K562 (cell line): ENCODE results near the gene AKR1C4. TPM values are rescaled to one million over a fixed set of nuclear protein-coding genes. Genes with fewer than 3 reads are reported as not detected.
"Not testable (repeated sequence)": the region's sequence is repeated elsewhere in the genome, so short reads cannot be mapped to it uniquely, and the experiment has no call there.

Experiments
- ATAC-seq: fragments of 200-7000 bp; cut with Tn5 transposase; 3 replicates; pipeline ENCODE4 v1.9.1; 2020; ENCODE audit warnings: moderate library complexity
- BruUV-seq: library from RNA; stranded (reverse); fragments of 400-500 nt; replicated peaks from 2 replicates; lab custom pipeline; 2021; lab: Mats Ljungman, UMichigan
- CTCF ChIA-PET: fragments of 300-600 bp; formaldehyde crosslinking; extraction: SDS; loops from one replicate; lab custom pipeline; 2021; ENCODE audit warnings: low intra/inter-chr PET ratio; lab: Yijun Ruan, JAX
- POLR2A ChIA-PET: fragments of 300-600, 350-650 bp; sonication (Branson Sonifier 250); formaldehyde crosslinking; extraction: SDS; loops from one replicate; lab custom pipeline; 2021; ENCODE audit warnings: antibody characterized with exemption, inconsistent platforms; lab: Yijun Ruan, JAX
- DNase-seq, 4 experiments: peaks; one replicate each; pipeline versions ENCODE4 v3.0.0 to v3.0.0-alpha.2; 2011 to 2018; ENCODE audit warnings: low spot score in 3 of 4, mixed read lengths in 3 of 4; ENCODE audit errors: extremely low read depth in 1 of 4
- FAIRE-seq: peaks from 2 replicates; lab custom pipeline; 2011; peaks lifted over from hg19 to GRCh38; lab: Jason Lieb, UNC
- H2AFZ ChIP-seq: 2 replicates; pipeline ENCODE4 v1.6.0; 2011; ENCODE audit warnings: low read depth, low read length, control low read depth, inconsistent platforms
- H3K27ac ChIP-seq: fragments of 200-600 bp; 3 replicates; pipeline ENCODE4 v1.8.0; 2011; ENCODE audit warnings: low read depth, mild to moderate bottlenecking, control low read depth, inconsistent platforms, low read length, moderate library complexity, mixed read lengths; ENCODE audit errors: extremely low read depth
- H3K27me3 ChIP-seq, 2 experiments: fragments of 300-600 bp in 1 of 2; 2 replicates in 1 of 2; 3 replicates in 1 of 2; pipeline versions ENCODE4 v1.6.0 to v1.8.0; 2011; ENCODE audit warnings: inconsistent platforms in 2 of 2, low read length in 2 of 2, mild to moderate bottlenecking in 1 of 2, mixed read lengths in 1 of 2, moderate library complexity in 1 of 2; ENCODE audit not compliant: control insufficient read depth in 2 of 2, insufficient read depth in 2 of 2
- H3K36me3 ChIP-seq: fragments of 300-600 bp; 3 replicates; pipeline ENCODE4 v1.8.0; 2011; ENCODE audit warnings: mild to moderate bottlenecking, low read length, inconsistent platforms; ENCODE audit not compliant: control insufficient read depth, insufficient read depth
- H3K4me1 ChIP-seq, 2 experiments: fragments of 200-600 bp in 1 of 2; replicated peaks in 1 of 2; 2 replicates in 1 of 2; 3 replicates in 1 of 2; pipeline versions ENCODE4 v1.5.1 to v1.8.0; 2011; ENCODE audit warnings: inconsistent platforms in 2 of 2, low read length in 2 of 2, mild to moderate bottlenecking in 1 of 2, mixed read lengths in 1 of 2, moderate library complexity in 1 of 2; ENCODE audit not compliant: control insufficient read depth in 2 of 2, insufficient read depth in 2 of 2
- H3K4me2 ChIP-seq: 2 replicates; pipeline ENCODE4 v1.6.1; 2011; ENCODE audit warnings: low read length, control low read depth, inconsistent platforms, mixed read lengths; ENCODE audit not compliant: insufficient read depth
- H3K4me3 ChIP-seq: fragments of 200-600 bp; sonication (generic), shearing (Covaris generic); 2 replicates; pipeline ENCODE4 v1.5.1; 2016; ENCODE audit warnings: control low read depth, inconsistent platforms
- H3K79me2 ChIP-seq: fragments of 200-600 bp; 3 replicates; pipeline ENCODE4 v1.8.0; 2011; ENCODE audit warnings: low read length, inconsistent platforms; ENCODE audit not compliant: control insufficient read depth, insufficient read depth
- H3K9ac ChIP-seq, 2 experiments: 2 replicates each; pipeline versions ENCODE4 v1.6.0 to v1.6.1; 2011; ENCODE audit warnings: low read depth in 2 of 2, low read length in 2 of 2, control low read depth in 1 of 2, inconsistent platforms in 1 of 2, mild to moderate bottlenecking in 1 of 2, mixed read lengths in 1 of 2; ENCODE audit not compliant: insufficient read depth in 1 of 2
- H3K9me1 ChIP-seq: one replicate; pipeline ENCODE4 v1.6.0; 2011; ENCODE audit warnings: inconsistent platforms, mild to moderate bottlenecking, low read length, moderate library complexity; ENCODE audit not compliant: control insufficient read depth, insufficient read depth
- H3K9me3 ChIP-seq: replicated peaks from 2 replicates; pipeline ENCODE4 v1.5.1; 2011; ENCODE audit warnings: low read depth, low read length, inconsistent platforms; ENCODE audit not compliant: control insufficient read depth, insufficient read depth
- H4K20me1 ChIP-seq: replicated peaks from 2 replicates; pipeline ENCODE4 v1.6.1; 2011; ENCODE audit warnings: low read length, inconsistent platforms, mixed read lengths; ENCODE audit not compliant: control insufficient read depth, insufficient read depth
- ARID2 ChIP-seq: fragments of 450-650 bp; IDR thresholded peaks from 2 replicates; pipeline ENCODE4 v1.6.1; 2017; ENCODE audit warnings: antibody characterized with exemption, mild to moderate bottlenecking
- C11orf30 ChIP-seq: fragments of 450-650 bp; IDR thresholded peaks from 2 replicates; pipeline ENCODE4 v1.6.1; 2016; ENCODE audit warnings: low read depth, mild to moderate bottlenecking
- CAMTA2 ChIP-seq: fragments of 250-450 bp; sonication (Bioruptor Pico); conservative IDR thresholded peaks from 2 replicates; pipeline ENCODE4 v1.5.1; 2022
- GTF2E2 ChIP-seq: fragments of 200-800 bp; sonication (Bioruptor generic); IDR thresholded peaks from 2 replicates; pipeline ENCODE4 v1.6.1; 2016; ENCODE audit warnings: missing genetic modification characterization, missing compliant biosample characterization
- HDAC3 ChIP-seq: fragments of 450-650 bp; IDR thresholded peaks from 2 replicates; pipeline ENCODE4 v1.6.1; 2018; ENCODE audit warnings: borderline replicate concordance, mild to moderate bottlenecking, moderate library complexity; ENCODE audit not compliant: partially characterized antibody
- HLTF ChIP-seq: fragments of 450-650 bp; IDR thresholded peaks from 2 replicates; pipeline ENCODE4 v1.6.1; 2016
- KHSRP ChIP-seq: fragments of 450-650 bp; IDR thresholded peaks from 2 replicates; pipeline ENCODE4 v1.6.1; 2017
- NELFE ChIP-seq: IDR thresholded peaks from 2 replicates; pipeline ENCODE4 v1.6.1; 2011; ENCODE audit warnings: mild to moderate bottlenecking; ENCODE audit not compliant: insufficient read depth, insufficient read length
- POLR2B ChIP-seq: fragments of 450-650 bp; IDR thresholded peaks from 2 replicates; pipeline ENCODE4 v1.6.1; 2018; ENCODE audit warnings: low read depth; ENCODE audit not compliant: partially characterized antibody
- RBM15 ChIP-seq: fragments of 200-400 bp; formaldehyde crosslinking; IDR thresholded peaks from 2 replicates; pipeline ENCODE4 v1.6.1; 2018; ENCODE audit warnings: mild to moderate bottlenecking, low read length, moderate library complexity; ENCODE audit not compliant: insufficient read depth
- RFX7 ChIP-seq: fragments of 250-450 bp; sonication (Bioruptor Pico); IDR thresholded peaks from 2 replicates; pipeline ENCODE4 v1.5.1; 2021; ENCODE audit warnings: mild to moderate bottlenecking
- TEAD4 ChIP-seq, 2 experiments: sonication (generic) in 1 of 2; formaldehyde crosslinking in 1 of 2; IDR thresholded peaks; 2 replicates each; pipeline versions ENCODE4 v1.6.1 to v1.8.0; 2012 to 2022; ENCODE audit warnings: borderline replicate concordance in 1 of 2, inconsistent platforms in 1 of 2, low read length in 1 of 2, mild to moderate bottlenecking in 1 of 2, missing genetic modification reagents in 1 of 2
- U2AF1 ChIP-seq: fragments of 200-400 bp; formaldehyde crosslinking; optimal IDR thresholded peaks from 2 replicates; pipeline ENCODE3; 2017; ENCODE audit warnings: mild to moderate bottlenecking, low read depth, low read length, moderate library complexity
- ZBED1 ChIP-seq: IDR thresholded peaks from 2 replicates; pipeline ENCODE4 v1.6.1; 2014
- ZNF408 ChIP-seq: fragments of 250-450 bp; sonication (Bioruptor Pico); IDR thresholded peaks from 2 replicates; pipeline ENCODE4 v1.4.0; 2020; ENCODE audit warnings: low read depth, mild to moderate bottlenecking, moderate library complexity
- ZNF79 ChIP-seq: fragments of 250-450 bp; sonication (Bioruptor Pico); IDR thresholded peaks from 2 replicates; pipeline ENCODE4 v1.4.0; 2020; ENCODE audit warnings: low read depth, mild to moderate bottlenecking, moderate library complexity
- WGBS: fragments of 100-300 bp; shearing (Covaris generic); methylation state at CpG from one replicate; pipeline ENCODE4 v1.1.6; 2016; ENCODE audit warnings: low coverage, mixed read lengths; ENCODE audit not compliant: insufficient coverage; ENCODE audit errors: missing lambda C conversion rate; 5-methylcytosine and 5-hydroxymethylcytosine counted together
- in situ Hi-C: fragments of 300-500 bp; cut with MboI; formaldehyde crosslinking; loops from 4 replicates; pipeline ENCODE4 v1.15.0; 2018; ENCODE audit warnings: inconsistent platforms, mixed read lengths
- intact Hi-C: fragments of 100-400 bp; cut with micrococcal nuclease; formaldehyde crosslinking; loops from 2 replicates; pipeline ENCODE4 v1.14.2; 2022
- polyA plus RNA-seq, 8 experiments: library from polyadenylated mRNA; depleted of rRNA in 4 of 8; stranded (reverse) in 5 of 8; unstranded in 3 of 8; fragments of >200 nt; fragmentation: Nextera tagmentation in 2 of 8; fragmentation: Illumina TruSeq in 1 of 8; extraction: Ambion mirVana in 2 of 8; extraction: Trizol in 1 of 8; gene quantifications; 2 replicates each; pipeline versions ENCODE4 v1.2.1 to v1.2.3, GENCODE V29; 2011 to 2014; ENCODE audit warnings: inconsistent platforms in 1 of 8, missing spikeins in 1 of 8
- total RNA-seq, 7 experiments: library from RNA; depleted of rRNA in 6 of 7; stranded (reverse); fragments of >200 nt in 6 of 7; fragmentation: Illumina TruSeq in 2 of 7; extraction: Trizol in 2 of 7; gene quantifications; 2 replicates each; pipeline versions ENCODE4 v1.2.1 to v1.2.3, GENCODE V29; 2011 to 2021; ENCODE audit warnings: low replicate concordance in 1 of 7
- TF ChIP-seq, protein P1 (sequence below): fragments of 200-800 bp; sonication (Bioruptor generic); IDR thresholded peaks from 2 replicates; pipeline ENCODE4 v1.6.1; 2017; ENCODE audit warnings: missing genetic modification characterization, missing compliant biosample characterization

Gene AKR1C4
- total and polyA plus RNA-seq, 9 of the 15 experiments (the other 6 are each of a cell fraction or from before 2014, with no cell fraction given), result 0.13 TPM; not detected in 8

DNA sequence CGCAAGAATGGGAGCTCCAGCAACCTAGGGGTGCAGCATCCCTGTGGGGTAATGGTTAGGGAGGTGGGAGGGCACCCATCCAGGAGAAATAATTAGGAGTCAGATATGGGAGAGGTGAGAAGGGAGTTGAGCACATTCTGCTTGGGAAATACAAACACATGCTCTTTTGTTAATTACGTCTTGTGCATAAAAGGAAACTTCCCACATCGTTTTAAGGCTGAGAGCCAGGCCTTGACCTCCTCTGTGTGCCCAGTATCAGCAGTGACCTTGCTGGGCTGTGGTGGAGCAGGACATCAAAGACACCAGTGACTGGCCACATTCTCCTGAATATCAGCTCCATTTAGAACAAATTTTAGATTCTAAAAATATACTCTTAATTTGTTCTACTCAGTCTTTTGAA is 22.6 kb downstream of the AKR1C4 start:
- ATAC-seq (no peak), DNase-seq (no peak), FAIRE-seq (no peak)
- TF ChIP-seq POLR2B (no peak), ZNF79 (CRISPR knock-in tag) (no peak), RFX7 (CRISPR knock-in tag) (no peak), ZNF408 (CRISPR knock-in tag) (no peak), GTF2E2 (tag) (no peak), NELFE (no peak), ARID2 (no peak), C11orf30 (no peak), HLTF (no peak), CAMTA2 (CRISPR knock-in tag) (no peak), TEAD4 (IDR thresholded peaks at IDR 0.05; ENCODE audit: low read length) (no peak), TEAD4 (CRISPR knock-in tag; IDR thresholded peaks at IDR 0.05; ENCODE audit: borderline replicate concordance) (no peak), RBM15 (no peak), KHSRP (no peak), ZBED1 (no peak), HDAC3 (no peak), U2AF1 (no peak)
- TF ChIP-seq, protein P1, sequence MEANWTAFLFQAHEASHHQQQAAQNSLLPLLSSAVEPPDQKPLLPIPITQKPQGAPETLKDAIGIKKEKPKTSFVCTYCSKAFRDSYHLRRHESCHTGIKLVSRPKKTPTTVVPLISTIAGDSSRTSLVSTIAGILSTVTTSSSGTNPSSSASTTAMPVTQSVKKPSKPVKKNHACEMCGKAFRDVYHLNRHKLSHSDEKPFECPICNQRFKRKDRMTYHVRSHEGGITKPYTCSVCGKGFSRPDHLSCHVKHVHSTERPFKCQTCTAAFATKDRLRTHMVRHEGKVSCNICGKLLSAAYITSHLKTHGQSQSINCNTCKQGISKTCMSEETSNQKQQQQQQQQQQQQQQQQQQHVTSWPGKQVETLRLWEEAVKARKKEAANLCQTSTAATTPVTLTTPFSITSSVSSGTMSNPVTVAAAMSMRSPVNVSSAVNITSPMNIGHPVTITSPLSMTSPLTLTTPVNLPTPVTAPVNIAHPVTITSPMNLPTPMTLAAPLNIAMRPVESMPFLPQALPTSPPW (CRISPR knock-in tag), result no peak
- no peak overlapping the region for H3K9ac ChIP-seq
- H3K9me3 ChIP-seq, result no peaks in the 10 kb centered on the region
- in situ Hi-C loops, result no loop called here
- intact Hi-C loops, result no loop called here
- no peak overlapping the region for H2AFZ ChIP-seq
- H3K4me1 ChIP-seq, result no peaks in the 10 kb centered on the region
- H3K27me3 ChIP-seq, result no peaks in the 10 kb centered on the region
- no peaks in the 10 kb centered on the region for H4K20me1 ChIP-seq
- WGBS, result 10% methylated on average over 3 of the region's 3 CpGs
- H3K4me3 ChIP-seq, result no peak overlapping the region
- no peak overlapping the region for H3K27ac ChIP-seq
- CTCF ChIA-PET, result no interaction called here
- no peaks in the 10 kb centered on the region for H3K79me2 ChIP-seq
- POLR2A ChIA-PET, result no interaction called here
- H3K9me1 ChIP-seq, result no peaks in the 10 kb centered on the region
- no TSS peak for BruUV-seq
- no peak overlapping the region for H3K4me2 ChIP-seq
- no peaks in the 10 kb centered on the region for H3K36me3 ChIP-seq

DNA sequence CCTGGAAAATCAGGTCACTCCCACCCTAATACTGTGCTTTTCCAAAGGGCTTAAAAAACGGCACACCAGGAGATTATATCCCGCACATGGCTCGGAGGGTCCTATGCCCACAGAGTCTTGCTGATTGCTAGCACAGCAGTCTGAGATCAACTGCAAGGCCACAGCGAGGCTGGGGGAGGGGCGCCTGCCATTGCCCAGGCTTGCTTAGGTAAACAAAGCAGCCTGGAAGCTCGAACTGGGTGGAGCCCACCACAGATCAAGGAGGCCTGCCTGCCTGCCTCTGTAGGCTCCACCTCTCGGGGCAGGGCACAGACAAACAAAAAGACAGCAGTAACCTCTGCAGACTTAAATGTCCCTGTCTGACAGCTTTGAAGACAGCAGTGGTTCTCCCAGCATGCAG is 26.3 kb downstream of the AKR1C4 start:
- H3K36me3 ChIP-seq, H3K27me3 ChIP-seq, H3K4me3 ChIP-seq, BruUV-seq, CTCF ChIA-PET, ATAC-seq, H3K4me2 ChIP-seq, H3K27ac ChIP-seq, intact Hi-C loops, FAIRE-seq, H3K79me2 ChIP-seq, H3K9me3 ChIP-seq, H3K9ac ChIP-seq, H2AFZ ChIP-seq, in situ Hi-C loops, H3K9me1 ChIP-seq, H3K4me1 ChIP-seq, POLR2A ChIA-PET, DNase-seq, H4K20me1 ChIP-seq: not testable (repeated sequence)
- 21% methylated on average over 5 of the region's 7 CpGs for WGBS
